Right lobe of liver (tissue), 4 donors: ENCODE data around the gene IFT43.

Experiments
- CTCF ChIP-seq, 4 donors: fragments of 200-600 bp in 3 of 4; fragments of 450-650 bp in 1 of 4; IDR thresholded peaks; one replicate each; pipeline versions ENCODE4 v1.5.1 to v1.8.0; 2016 to 2022; ENCODE audit warnings: antibody characterized with exemption in 4 of 4, mild to moderate bottlenecking in 2 of 4
- POLR2A ChIP-seq: fragments of 450-650 bp; IDR thresholded peaks from one replicate; pipeline ENCODE4 v1.6.1; 2017; ENCODE audit warnings: antibody characterized with exemption, mild to moderate bottlenecking
- donor health status: DM: no; HTN: no; CAD: no.
- donor health status: DM: no; HTN: no; CAD: no.
- donor health status: DM: no; HTN: yes; CAD: no.

DNA sequence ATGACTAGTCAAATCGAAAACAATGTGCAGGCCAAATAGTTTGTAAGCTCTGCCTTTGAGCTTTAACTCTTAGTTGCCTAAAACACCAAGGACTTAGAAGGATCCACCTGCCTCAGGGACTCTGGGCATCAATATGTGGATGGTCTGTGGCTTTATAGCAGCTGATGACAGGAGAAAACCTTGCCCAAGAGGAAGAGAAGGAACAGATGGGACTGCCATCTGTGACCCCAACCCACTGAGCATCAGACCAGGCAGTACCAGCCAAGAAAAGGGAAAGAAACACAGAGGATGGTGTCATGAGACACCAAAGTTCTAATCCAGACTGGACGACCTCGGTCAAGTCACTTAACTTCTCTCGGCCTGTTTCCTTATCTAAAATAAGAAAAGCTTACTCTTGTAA lies 16.4 kb upstream of the IFT43 start:
- no peak for TF ChIP-seq POLR2A
- no peak for TF ChIP-seq CTCF (IDR thresholded peaks at IDR 0.05)
